GM21447 (cell line): ENCODE data around the gene THAP10.
"Not testable (repeated sequence)": the region's sequence is repeated elsewhere in the genome, so short reads cannot be mapped to it uniquely, and the experiment has no call there.

Experiments
- ATAC-seq: cut with Tn5 transposase; IDR thresholded peaks from one replicate; pipeline ENCODE4 v1.9.1; 2021; ENCODE audit not compliant: unreplicated experiment

THAP10 gene

DNA sequence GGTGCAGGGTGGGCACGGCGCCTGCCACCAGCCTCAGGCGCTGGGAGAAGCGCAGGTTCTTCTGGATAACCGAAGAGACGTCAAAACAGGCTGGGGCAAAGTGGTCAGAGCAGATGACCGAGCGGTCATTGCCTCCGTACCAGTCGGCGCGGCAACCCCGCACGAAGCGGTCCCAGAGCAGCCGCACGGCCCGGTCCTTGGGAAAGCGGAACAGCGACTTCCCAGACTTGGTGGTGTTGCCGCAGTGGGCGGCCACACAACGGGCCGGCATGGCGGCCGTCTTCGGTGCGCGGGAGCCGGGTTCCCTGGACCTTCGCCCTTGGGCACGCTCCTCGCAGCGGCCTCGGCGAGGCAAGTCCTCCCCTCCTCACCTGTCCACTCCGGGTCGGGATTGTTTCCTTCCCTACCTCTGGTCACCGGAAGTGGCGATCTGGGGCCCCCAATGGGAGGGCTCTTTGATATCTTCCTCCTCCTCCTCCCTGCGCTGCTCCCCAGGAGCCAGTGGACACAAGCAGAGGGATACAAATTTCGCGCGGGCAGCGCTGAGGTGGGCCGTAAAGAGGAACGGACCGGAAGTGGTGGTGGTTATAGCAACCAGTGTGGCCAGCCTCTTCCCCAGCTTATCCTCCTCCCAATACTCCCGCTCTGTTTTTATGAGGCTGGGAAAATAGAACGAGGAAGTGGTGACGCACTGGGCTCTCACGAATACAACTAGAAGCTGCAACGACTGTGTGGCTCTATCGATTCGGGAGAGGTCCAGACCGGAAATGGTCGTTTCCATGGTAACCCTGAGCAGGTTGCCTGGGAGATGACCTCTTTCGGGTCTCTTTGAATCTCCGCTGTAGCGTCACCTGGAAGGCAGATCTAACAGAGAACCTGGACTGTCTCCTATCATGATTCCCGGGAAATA is at the start of gene THAP10, which contains the start of gene LRRC49:
THAP10 (minus strand) TSS at position 432 of the 910 bp plus-strand sequence; CDS start at position 271, 161 bp downstream.
LRRC49 (plus strand) TSS at position 825 of the 910 bp plus-strand sequence; CDS start at position 894, 69 bp downstream.
- ATAC-seq, result peak; percentile 82

DNA sequence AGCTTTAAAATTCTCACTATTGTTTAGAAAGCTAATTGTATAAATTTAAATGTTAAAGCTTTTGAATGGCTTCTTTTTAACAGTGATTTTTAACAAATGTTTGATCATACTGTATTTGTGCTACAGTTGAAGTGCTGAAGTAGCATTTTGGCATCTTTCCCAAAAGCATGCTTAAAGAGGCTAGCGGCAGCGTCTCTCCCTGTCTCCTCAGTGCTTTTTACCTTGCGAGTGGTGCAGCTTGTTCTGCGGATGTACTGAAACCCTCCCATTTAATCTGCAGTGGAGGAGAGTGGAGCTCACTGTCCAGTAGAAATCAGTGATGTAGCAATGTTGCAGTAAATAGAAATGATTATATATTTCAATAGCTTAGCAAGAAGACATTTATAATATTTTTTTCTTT is 44.1 kb upstream of the THAP10 start:
- no peak for ATAC-seq

- ATAC-seq, result no peak
Measured at GRCh38 chr15:70935631-70936030, 43.4 kb upstream of the THAP10 start.

GRCh38 chr15:70933411-70933810 is 41.2 kb upstream of the THAP10 start:
- ATAC-seq, result no peak

GRCh38 chr15:70932397-70932796 is 40.2 kb upstream of the THAP10 start:
- no peak for ATAC-seq

- no peak for ATAC-seq
Measured at GRCh38 chr15:70931821-70932220, 39.6 kb upstream of the THAP10 start.

DNA sequence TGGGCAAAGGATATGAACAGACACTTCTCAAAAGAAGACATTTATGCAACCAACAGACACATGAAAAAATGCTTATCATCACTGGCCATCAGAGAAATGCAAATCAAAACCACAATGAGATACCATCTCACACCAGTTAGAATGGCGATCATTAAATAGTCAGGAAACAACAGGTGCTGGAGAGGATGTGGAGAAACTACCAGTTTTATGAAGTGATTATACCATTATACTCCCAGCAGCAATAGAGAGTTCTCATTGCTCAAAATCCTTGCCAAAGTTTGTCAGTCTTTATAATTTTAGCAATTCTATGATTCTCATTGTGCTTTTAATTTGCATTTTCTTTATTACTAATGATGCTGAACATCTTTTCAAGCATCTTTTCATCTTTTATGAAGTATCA is 34.7 kb upstream of the THAP10 start:
- not testable (repeated sequence) for ATAC-seq

GRCh38 chr15:70923311-70924080 is 31.3 kb upstream of the THAP10 start:
- no peak for ATAC-seq

DNA sequence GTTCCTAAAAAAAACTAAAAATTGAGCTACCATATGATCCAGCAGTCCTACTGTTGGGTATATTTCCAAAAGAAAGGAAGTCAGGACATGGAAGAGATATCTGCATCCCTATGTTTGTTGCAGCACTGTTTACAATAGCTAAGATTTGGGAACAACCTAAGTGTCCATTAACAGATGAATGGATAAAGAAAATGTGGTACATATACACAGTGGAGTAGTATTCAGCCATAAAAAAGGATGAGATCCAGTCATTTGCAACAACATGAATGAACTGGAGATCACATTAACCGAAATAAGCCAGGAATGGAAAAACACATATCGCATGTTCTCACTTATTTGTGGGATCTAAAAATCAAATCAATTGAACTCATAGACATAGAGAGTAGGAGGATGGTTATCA is 29.9 kb upstream of the THAP10 start:
- ATAC-seq, result no peak

DNA sequence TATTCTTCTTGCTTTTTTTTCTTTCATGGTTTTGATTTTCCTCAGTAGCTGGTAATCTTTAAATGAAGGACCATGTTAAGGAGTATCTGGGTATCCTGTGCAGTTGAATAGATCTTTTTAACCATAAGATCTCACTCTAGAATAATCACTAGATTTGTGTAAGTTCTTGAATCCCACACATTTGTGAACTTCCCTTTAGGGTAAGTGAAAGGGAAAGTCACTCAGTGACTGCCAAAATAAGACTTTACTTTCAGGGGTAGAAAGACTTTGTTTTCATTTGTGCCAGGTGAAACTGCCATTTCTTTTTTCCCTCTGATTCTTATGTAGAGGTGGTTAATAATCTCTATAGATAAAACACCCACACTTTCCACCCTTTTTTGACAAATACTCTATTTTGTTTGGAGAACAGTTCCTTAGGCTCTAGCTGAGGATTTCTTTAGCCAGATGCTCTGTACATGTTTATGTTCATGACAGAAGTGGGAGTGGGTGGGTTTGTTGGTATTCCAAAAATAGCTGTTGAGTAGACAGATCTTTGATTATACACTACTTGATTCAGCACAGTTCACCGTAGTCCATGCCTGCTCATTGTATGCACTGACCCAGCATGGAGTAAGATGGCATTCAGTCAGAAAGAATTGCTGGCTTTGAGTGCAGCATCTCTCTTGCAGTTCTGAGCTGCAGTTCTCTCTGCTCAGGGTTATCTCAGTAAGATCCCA is 28.9 kb upstream of the THAP10 start:
- ATAC-seq, result no peak

DNA sequence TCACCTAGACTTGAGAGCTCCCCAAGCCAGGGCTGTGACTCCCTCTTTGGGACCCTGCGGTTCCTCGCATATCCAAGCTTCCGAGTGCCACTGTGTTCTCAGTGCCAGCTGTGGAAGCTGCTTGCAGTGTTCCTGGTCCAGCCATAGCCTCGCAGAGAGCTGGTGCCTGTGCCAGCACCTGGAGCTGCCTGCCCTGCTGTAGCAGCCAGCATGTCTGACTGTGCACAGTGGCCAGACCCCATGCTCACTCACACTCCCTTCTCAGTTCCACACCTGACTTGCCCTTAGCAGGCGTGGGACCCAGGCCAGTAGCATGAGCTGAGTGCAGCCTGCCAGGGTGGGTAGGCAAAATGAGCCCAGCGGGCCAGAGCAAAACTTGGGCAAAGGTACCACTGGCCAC is 25.7 kb upstream of the THAP10 start:
- no peak for ATAC-seq

DNA sequence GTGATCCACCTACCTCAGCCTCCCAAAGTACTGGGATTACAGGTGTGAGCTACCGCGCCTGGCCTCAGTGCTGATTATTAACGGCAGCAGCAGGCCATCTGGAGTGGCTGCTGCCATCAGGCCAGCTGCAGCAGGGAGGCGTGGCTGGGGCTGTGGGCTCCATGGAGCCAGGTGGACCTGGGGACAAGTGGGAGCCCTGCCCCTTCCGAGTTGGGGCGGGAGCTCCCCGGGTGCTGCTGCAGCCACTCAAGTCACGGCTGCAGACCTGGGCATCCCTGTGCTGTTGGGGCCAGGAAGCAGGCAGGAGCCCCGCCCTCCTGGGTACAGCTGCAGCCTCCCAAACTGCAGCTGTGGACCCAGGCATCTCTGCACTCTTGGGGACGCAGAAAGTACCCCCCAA is 24.3 kb upstream of the THAP10 start:
- no peak for ATAC-seq

- no peak for ATAC-seq
Measured at GRCh38 chr15:70912187-70912586, 20.0 kb upstream of the THAP10 start.

- ATAC-seq, result no peak
Measured at GRCh38 chr15:70910958-70911357, 18.7 kb upstream of the THAP10 start.

- ATAC-seq, result no peak
Measured at GRCh38 chr15:70907784-70908471, 15.7 kb upstream of the THAP10 start.

- ATAC-seq, result no peak
Measured at GRCh38 chr15:70906842-70907241, 14.6 kb upstream of the THAP10 start.

- no peak for ATAC-seq
Measured at GRCh38 chr15:70902107-70902506, 9.9 kb upstream of the THAP10 start.

DNA sequence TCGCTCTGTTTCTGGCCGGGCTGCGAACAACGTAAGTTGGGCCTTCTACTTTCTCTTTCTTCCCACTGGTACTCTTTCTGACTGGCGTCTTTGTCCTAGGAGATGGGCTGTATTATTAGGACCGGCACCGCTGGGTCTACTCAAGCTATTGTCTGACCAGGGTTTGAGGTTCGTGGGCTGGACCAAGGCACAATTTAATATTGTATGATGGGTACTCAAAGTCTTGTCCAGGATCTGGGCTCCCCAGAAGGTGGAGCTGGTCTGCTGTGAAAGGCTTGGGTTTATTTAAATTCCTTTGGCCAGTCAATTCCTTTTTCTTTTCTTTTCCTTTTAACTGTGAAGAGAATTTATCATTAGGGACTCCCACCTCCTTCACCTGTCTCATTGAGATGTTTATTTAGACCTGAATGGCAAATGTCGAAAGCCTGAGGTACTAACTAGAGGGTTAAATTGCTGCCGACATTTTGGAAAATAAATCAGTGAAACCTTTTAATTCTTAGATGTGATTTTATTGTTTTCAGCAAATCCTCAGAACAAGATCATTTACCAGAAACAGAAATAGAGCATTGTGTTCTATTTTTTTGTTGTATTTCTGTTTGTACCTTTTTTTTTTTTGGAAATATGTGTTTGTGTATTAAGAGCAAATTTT is 803 bp upstream of the THAP10 start:
- ATAC-seq, result peak; percentile 24

GRCh38 chr15:70882361-70882760 is 9.9 kb downstream of the THAP10 start:
- no peak for ATAC-seq

- ATAC-seq, result no peak
Measured at GRCh38 chr15:70880781-70881180, 11.5 kb downstream of the THAP10 start.
